ENCODE data around the gene MTMR11.

DNA sequence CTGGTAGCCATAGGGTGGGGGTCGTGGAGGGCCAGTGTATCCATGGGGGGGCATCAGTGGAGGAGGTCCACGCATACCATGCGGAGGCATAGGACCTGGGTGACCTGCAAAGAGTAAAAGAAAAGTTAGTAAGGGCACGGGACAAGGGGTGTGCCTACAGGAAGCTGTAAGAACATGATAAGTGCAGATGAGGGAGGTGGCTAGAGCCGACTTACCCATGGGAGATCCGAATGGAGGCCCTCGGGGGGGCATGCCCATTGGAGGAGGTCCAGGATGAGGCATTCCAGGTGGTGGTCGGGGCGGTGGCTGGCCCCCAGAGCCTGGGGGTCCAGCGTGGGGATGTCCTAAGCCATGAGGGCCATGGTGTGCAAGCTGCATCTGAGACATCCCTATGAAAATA lies 13.1 kb downstream of the MTMR11 start:
- TF ChIP-seq FIP1L1 (IDR thresholded peaks at IDR 0.05; ENCODE audit: low read depth, low read length, poor library complexity, severe bottlenecking) (no peak), YY1 (IDR thresholded peaks at IDR 0.05; ENCODE audit: borderline replicate concordance in 1 of 3, control insufficient read depth in 1 of 3, extremely low read depth in 1 of 3, insufficient read depth in 3 of 3, insufficient read length in 1 of 3, insufficient replicate concordance in 2 of 3, low read depth in 1 of 3, low read length in 2 of 3) (no peak), ZNF140 (CRISPR knock-in tag; IDR thresholded peaks at IDR 0.05) (no peak), SAP30 (IDR thresholded peaks at IDR 0.05; ENCODE audit: borderline replicate concordance, insufficient read depth, low read depth, low read length, poor library complexity, severe bottlenecking) (no peak), PHF8 (IDR thresholded peaks at IDR 0.05; ENCODE audit: borderline replicate concordance, low read length) (no peak), POLR2A (conservative IDR thresholded peaks at IDR 0.05) (no peak), FOXA1 (IDR thresholded peaks at IDR 0.05; ENCODE audit: borderline replicate concordance) (no peak), ARID4B (CRISPR knock-in tag; IDR thresholded peaks at IDR 0.05) (no peak)
- TF ChIP-seq, protein P1, sequence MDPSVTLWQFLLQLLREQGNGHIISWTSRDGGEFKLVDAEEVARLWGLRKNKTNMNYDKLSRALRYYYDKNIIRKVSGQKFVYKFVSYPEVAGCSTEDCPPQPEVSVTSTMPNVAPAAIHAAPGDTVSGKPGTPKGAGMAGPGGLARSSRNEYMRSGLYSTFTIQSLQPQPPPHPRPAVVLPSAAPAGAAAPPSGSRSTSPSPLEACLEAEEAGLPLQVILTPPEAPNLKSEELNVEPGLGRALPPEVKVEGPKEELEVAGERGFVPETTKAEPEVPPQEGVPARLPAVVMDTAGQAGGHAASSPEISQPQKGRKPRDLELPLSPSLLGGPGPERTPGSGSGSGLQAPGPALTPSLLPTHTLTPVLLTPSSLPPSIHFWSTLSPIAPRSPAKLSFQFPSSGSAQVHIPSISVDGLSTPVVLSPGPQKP (CRISPR knock-in tag; IDR thresholded peaks at IDR 0.05) = no peak
- TF ChIP-seq, protein P2, sequence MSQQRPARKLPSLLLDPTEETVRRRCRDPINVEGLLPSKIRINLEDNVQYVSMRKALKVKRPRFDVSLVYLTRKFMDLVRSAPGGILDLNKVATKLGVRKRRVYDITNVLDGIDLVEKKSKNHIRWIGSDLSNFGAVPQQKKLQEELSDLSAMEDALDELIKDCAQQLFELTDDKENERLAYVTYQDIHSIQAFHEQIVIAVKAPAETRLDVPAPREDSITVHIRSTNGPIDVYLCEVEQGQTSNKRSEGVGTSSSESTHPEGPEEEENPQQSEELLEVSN (IDR thresholded peaks at IDR 0.05; ENCODE audit: borderline replicate concordance in 1 of 2, extremely low read depth in 1 of 2, insufficient read depth in 1 of 2, insufficient read length in 1 of 2, low read depth in 1 of 2, low read length in 1 of 2, poor library complexity in 1 of 2, severe bottlenecking in 1 of 2) = no peak

Measured in K562 (cell line).